Left ventricle myocardium inferior (tissue), 1 donor: ENCODE measurements around the gene ZNF668. TPM values are rescaled to one million over a fixed set of nuclear protein-coding genes. Genes with fewer than 3 reads are reported as not detected.
"Not testable (repeated sequence)": the region's sequence is repeated elsewhere in the genome, so short reads cannot be mapped to it uniquely, and the experiment has no call there.

Source experiments
- DNase-seq: peaks from one replicate; pipeline ENCODE4 v3.0.0-alpha.2; 2020
- H3K27ac ChIP-seq: fragments of 200-600 bp; replicated peaks from 2 replicates; pipeline ENCODE4 v1.8.0; 2021
- H3K27me3 ChIP-seq: fragments of 200-600 bp; 2 replicates; pipeline ENCODE4 v1.8.0; 2021; ENCODE audit warnings: low read depth
- H3K36me3 ChIP-seq: fragments of 200-600 bp; 2 replicates; pipeline ENCODE4 v1.8.0; 2021
- H3K4me1 ChIP-seq: fragments of 200-600 bp; 2 replicates; pipeline ENCODE4 v1.8.0; 2021
- H3K4me3 ChIP-seq: fragments of 200-600 bp; 2 replicates; pipeline ENCODE4 v1.8.0; 2021; ENCODE audit warnings: mild to moderate bottlenecking, moderate library complexity
- H3K9me3 ChIP-seq: fragments of 200-600 bp; replicated peaks from 2 replicates; pipeline ENCODE4 v1.8.0; 2021
- CTCF ChIP-seq: fragments of 200-600 bp; IDR thresholded peaks from 2 replicates; pipeline ENCODE4 v1.8.0; 2021; ENCODE audit warnings: antibody characterized with exemption, mild to moderate bottlenecking, borderline replicate concordance
- intact Hi-C: fragments of 100-400 bp; cut with micrococcal nuclease; formaldehyde crosslinking; loops from one replicate; pipeline ENCODE4 v1.11.0; 2022
- total RNA-seq: library from RNA; stranded (reverse); fragmentation: NEBNext Ultra II Directional; extraction: Animal tissue kit (Norgen Biotek cat#: 25700); gene quantifications from one replicate; pipeline ENCODE4 v1.2.1, GENCODE V29; 2021
- donor health status: DM: no; HTN: yes; CAD: no; lungs with severe emphysema.

Gene ZNF668
- total RNA-seq, 1 donor from 2014 or later, result 5.3 TPM

- H3K4me1 ChIP-seq, result peaks cover 10% of the 10 kb centered on the region
- no peak overlapping the region for H3K27ac ChIP-seq
- no peak for TF ChIP-seq CTCF
- no peaks in the 10 kb centered on the region for H3K9me3 ChIP-seq
- no peak for DNase-seq
- H3K27me3 ChIP-seq, result peaks cover 20% of the 10 kb centered on the region
- no peak overlapping the region for H3K4me3 ChIP-seq
- H3K36me3 ChIP-seq, result no peaks in the 10 kb centered on the region
- intact Hi-C loops, result no loop called here
Observed at GRCh38 chr16:31020536-31020935, 53.5 kb downstream of the ZNF668 start.

GRCh38 chr16:31017756-31018155, 56.3 kb downstream of the ZNF668 start:
- peaks cover 40% of the 10 kb centered on the region for H3K27me3 ChIP-seq
- H3K9me3 ChIP-seq, H3K4me1 ChIP-seq, H3K4me3 ChIP-seq, DNase-seq, H3K27ac ChIP-seq, H3K36me3 ChIP-seq, intact Hi-C loops: not testable (repeated sequence)

GRCh38 chr16:31016018-31016417, 58.0 kb downstream of the ZNF668 start:
- Histone ChIP-seq H3K36me3 (no peaks in the 10 kb centered on the region), H3K4me3 (no peak overlapping the region), H3K9me3 (no peaks in the 10 kb centered on the region), H3K27ac (no peak overlapping the region), H3K27me3 (peaks cover 58% of the 10 kb centered on the region), H3K4me1 (no peaks in the 10 kb centered on the region)
- DNase-seq, result no peak
- intact Hi-C loops, result no loop called here
- no peak for TF ChIP-seq CTCF

GRCh38 chr16:31013292-31013691, 60.7 kb downstream of the ZNF668 start:
- H3K36me3 ChIP-seq, H3K9me3 ChIP-seq, H3K27ac ChIP-seq, DNase-seq, H3K4me3 ChIP-seq, intact Hi-C loops, H3K4me1 ChIP-seq: not testable (repeated sequence)
- H3K27me3 ChIP-seq, result peaks cover 84% of the 10 kb centered on the region

GRCh38 chr16:31011815-31012214, 62.2 kb downstream of the ZNF668 start:
- intact Hi-C loops, H3K27ac ChIP-seq, H3K9me3 ChIP-seq, DNase-seq, H3K4me1 ChIP-seq, H3K4me3 ChIP-seq, H3K36me3 ChIP-seq: not testable (repeated sequence)
- peaks cover 85% of the 10 kb centered on the region for H3K27me3 ChIP-seq

Other genes starting within 250 kb of the ZNF668 start
- 25.2 TPM for gene BCL7C, start 180.2 kb downstream of the ZNF668 start, total RNA-seq
- gene CTF1, start 177.6 kb downstream of the ZNF668 start, total RNA-seq, result 9.6 TPM
- gene FBXL19, start 150.7 kb downstream of the ZNF668 start, total RNA-seq, result 6.3 TPM
- gene ORAI3, start 125.2 kb downstream of the ZNF668 start, total RNA-seq, result 12.2 TPM
- 7.4 TPM for gene SETD1A, start 116.5 kb downstream of the ZNF668 start, total RNA-seq
- 5.5 TPM for gene HSD3B7, start 89.0 kb downstream of the ZNF668 start, total RNA-seq
- 0.77 TPM for gene STX1B, start 63.6 kb downstream of the ZNF668 start, total RNA-seq
- gene STX4, start 40.7 kb downstream of the ZNF668 start, total RNA-seq, result 43.1 TPM
- 9.6 TPM for gene ZNF646, start 182 bp upstream of the ZNF668 start, total RNA-seq
- 1.2 TPM for gene PRSS53, start 14.7 kb upstream of the ZNF668 start, total RNA-seq
- gene VKORC1, start 20.6 kb upstream of the ZNF668 start, total RNA-seq, result 39.5 TPM
- gene BCKDK, start 34.1 kb upstream of the ZNF668 start, total RNA-seq, result 75.9 TPM
- 72.0 TPM for gene KAT8, start 43.4 kb upstream of the ZNF668 start, total RNA-seq
- gene PRSS8, start 61.5 kb upstream of the ZNF668 start, total RNA-seq, result not detected
- gene PRSS36, start 75.8 kb upstream of the ZNF668 start, total RNA-seq, result 1.4 TPM
- gene FUS, start 105.9 kb upstream of the ZNF668 start, total RNA-seq, result 96.9 TPM
- gene PYCARD, start 128.5 kb upstream of the ZNF668 start, total RNA-seq, result 5.3 TPM
- 0.91 TPM for gene TRIM72, start 139.9 kb upstream of the ZNF668 start, total RNA-seq
- gene PYDC1, start 142.9 kb upstream of the ZNF668 start, total RNA-seq, result not detected
- gene ITGAM, start 185.7 kb upstream of the ZNF668 start, total RNA-seq, result 5.1 TPM